Pancreas (tissue), 10 donors: ENCODE measurements around the gene RRN3. TPM values are rescaled to one million over a fixed set of nuclear protein-coding genes. Genes with fewer than 3 reads are reported as not detected.
"Not testable (repeated sequence)": the region's sequence is repeated elsewhere in the genome, so short reads cannot be mapped to it uniquely, and the experiment has no call there.

Experiments used
- ATAC-seq, 4 donors: fragments of 200-7000 bp; cut with Tn5 transposase; one replicate each; pipeline versions ENCODE4 v1.8.0 to v1.9.1; 2020; ENCODE audit warnings: mild to moderate bottlenecking in 4 of 4, moderate library complexity in 4 of 4
- DNase-seq, 6 donors: peaks; one replicate each; pipeline ENCODE4 v3.0.0-alpha.2; 2020
- FAIRE-seq: peaks from 2 replicates; lab custom pipeline; 2012; peaks lifted over from hg19 to GRCh38; lab: Jason Lieb, UNC
- H3K27ac ChIP-seq, 4 donors: fragments of 200-600 bp; sonication (generic); 1 replicate in 3 of 4; 2 replicates in 1 of 4; pipeline versions ENCODE4 v1.5.0 to v1.8.0; 2020
- H3K27me3 ChIP-seq, 4 donors: fragments of 200-600 bp; one replicate each; pipeline ENCODE4 v1.8.0; 2021
- H3K36me3 ChIP-seq, 3 donors: fragments of 200-600 bp; sonication (generic) in 1 of 3; one replicate each; pipeline versions ENCODE4 v1.5.0 to v1.8.0; 2020 to 2021
- H3K4me1 ChIP-seq, 3 donors: fragments of 200-600 bp; one replicate each; pipeline ENCODE4 v1.8.0; 2021
- H3K4me3 ChIP-seq, 4 donors: fragments of 200-600 bp; sonication (generic) in 2 of 4; one replicate each; pipeline versions ENCODE4 v1.5.0 to v1.8.0; 2020 to 2021
- H3K9me3 ChIP-seq, 4 donors: fragments of 200-600 bp; one replicate each; pipeline ENCODE4 v1.8.0; 2021
- WGBS, 2 donors: extraction: QIAGEN DNeasy Blood & Tissue Kit; methylation state at CpG; one replicate each; pipeline ENCODE4 v1.1.7; 2013; 5-methylcytosine and 5-hydroxymethylcytosine counted together
- intact Hi-C, 3 donors: fragments of 100-400 bp; cut with DNase I; formaldehyde crosslinking; loops; one replicate each; pipeline versions ENCODE4 v1.11.1 to v1.14.2; 2022
- polyA plus RNA-seq, 2 donors: library from polyadenylated mRNA; stranded (reverse); fragments of 200-250 nt; gene quantifications; one replicate each; pipeline ENCODE4 v1.2.3, GENCODE V29; 2013
- total RNA-seq, 6 donors: library from RNA; stranded (reverse); fragmentation: NEBNext Ultra II Directional in 4 of 6; extraction: Animal tissue kit (Norgen Biotek cat#: 25700) in 4 of 6; gene quantifications; one replicate each; pipeline versions ENCODE4 v1.2.1 to v1.2.4, GENCODE V29; 2021 to 2023
- TF ChIP-seq, protein P1 (sequence below), 4 donors: fragments of 200-600 bp; sonication (generic) in 3 of 4; IDR thresholded peaks; one replicate each; pipeline versions ENCODE4 v1.5.0 to v1.8.0; 2021; ENCODE audit warnings: antibody characterized with exemption in 4 of 4
- donor health status: healthy with polysubstance abuse.
- donor health status: DM: no; HTN: no; CAD: no; lungs with moderate emphysema.
- donor health status: DM: no; HTN: no; CAD: no.
- donor health status: control.
- donor health status: control.
- donor health status: Bipolar disorder and iron deficiency.
- donor health status: DM: yes; HTN: yes; CAD: no.
- donor health status: DM: no; HTN: no; CAD: no.
- donor health status: DM: no; HTN: no; CAD: no.
- donor health status: DM: yes; HTN: yes; CAD: no.

The RRN3 gene
- total and polyA plus RNA-seq, 8 donors: 6.2 to 12.7 (median 10.6) TPM

DNA sequence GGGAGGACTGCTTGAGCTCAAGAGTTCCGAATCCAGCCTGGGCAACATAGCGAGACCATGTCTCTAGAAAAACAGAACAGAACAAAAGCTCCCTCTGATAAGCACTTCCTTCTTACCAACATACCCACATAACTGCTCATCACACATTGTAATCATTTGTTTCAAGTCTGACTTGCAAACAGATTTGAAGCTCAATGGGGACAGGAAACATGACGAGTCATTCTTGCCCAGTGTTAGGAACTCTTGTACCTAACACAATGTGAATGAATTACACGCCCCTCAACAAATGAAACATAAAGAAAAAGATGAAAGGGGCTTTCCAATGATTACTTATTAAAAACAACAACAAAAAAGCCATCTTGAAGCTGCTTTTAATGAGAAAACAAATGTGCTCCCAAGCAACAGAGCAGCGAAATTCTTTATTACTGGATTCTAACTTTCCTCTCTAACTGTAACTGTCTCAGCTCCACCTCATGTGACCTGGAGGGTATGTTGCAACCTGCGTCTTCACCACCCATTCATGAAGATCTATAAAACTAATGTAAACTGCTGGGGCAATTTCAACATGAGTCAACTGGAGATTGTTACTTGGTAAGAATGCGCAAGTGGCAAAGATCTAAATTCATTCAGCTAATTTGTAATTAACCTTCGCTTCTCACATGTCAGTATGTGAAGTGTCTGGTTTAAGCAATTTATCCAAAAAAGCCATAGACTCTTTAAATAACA, 31.8 kb downstream of the RRN3 start:
- H3K4me1 ChIP-seq, H3K27me3 ChIP-seq, H3K4me3 ChIP-seq, FAIRE-seq, DNase-seq, ATAC-seq, H3K27ac ChIP-seq, intact Hi-C loops, H3K9me3 ChIP-seq: not testable (repeated sequence)
- peaks cover 5 to 49% (median 8%) of the 10 kb centered on the region in 3 donors for H3K36me3 ChIP-seq
- 91 to 97% methylated on average over 8 of the region's 8 CpGs for WGBS, 2 donors

DNA sequence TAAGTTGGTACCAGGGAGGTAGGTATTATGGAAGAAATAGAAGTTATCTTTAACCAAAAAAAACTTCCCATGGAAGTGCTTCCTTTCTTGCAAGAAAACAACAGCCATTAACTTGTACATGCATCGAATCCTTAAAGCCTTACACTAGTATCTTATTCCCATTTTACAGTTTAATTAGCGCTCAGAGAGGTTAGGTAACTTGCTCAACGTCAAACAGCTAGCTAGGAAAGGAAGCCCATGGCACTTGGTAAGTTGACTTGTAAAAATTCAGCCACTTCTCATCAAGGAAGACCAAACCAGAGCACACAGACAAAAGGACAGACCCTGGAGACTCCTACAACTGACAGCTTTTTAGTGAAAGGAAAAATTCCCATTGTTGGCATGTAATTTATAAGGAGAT, 34.7 kb downstream of the RRN3 start:
- Histone ChIP-seq H3K4me1 (peaks cover 0 to 7% (median 3%) of the 10 kb centered on the region in 3 donors), H3K36me3 (peaks cover 0 to 36% (median 5%) of the 10 kb centered on the region in 3 donors), H3K9me3 (no peaks in the 10 kb centered on the region), H3K27me3 (no peaks in the 10 kb centered on the region), H3K27ac (no peak overlapping the region), H3K4me3 (no peak overlapping the region)
- TF ChIP-seq, protein P1, sequence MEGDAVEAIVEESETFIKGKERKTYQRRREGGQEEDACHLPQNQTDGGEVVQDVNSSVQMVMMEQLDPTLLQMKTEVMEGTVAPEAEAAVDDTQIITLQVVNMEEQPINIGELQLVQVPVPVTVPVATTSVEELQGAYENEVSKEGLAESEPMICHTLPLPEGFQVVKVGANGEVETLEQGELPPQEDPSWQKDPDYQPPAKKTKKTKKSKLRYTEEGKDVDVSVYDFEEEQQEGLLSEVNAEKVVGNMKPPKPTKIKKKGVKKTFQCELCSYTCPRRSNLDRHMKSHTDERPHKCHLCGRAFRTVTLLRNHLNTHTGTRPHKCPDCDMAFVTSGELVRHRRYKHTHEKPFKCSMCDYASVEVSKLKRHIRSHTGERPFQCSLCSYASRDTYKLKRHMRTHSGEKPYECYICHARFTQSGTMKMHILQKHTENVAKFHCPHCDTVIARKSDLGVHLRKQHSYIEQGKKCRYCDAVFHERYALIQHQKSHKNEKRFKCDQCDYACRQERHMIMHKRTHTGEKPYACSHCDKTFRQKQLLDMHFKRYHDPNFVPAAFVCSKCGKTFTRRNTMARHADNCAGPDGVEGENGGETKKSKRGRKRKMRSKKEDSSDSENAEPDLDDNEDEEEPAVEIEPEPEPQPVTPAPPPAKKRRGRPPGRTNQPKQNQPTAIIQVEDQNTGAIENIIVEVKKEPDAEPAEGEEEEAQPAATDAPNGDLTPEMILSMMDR (IDR thresholded peaks at IDR 0.05): no peak
- FAIRE-seq (no peak), DNase-seq (no peak), ATAC-seq (no peak)
- intact Hi-C loops: no loop called here
- 62 to 66% methylated on average over 3 of the region's 3 CpGs for WGBS, 2 donors

DNA sequence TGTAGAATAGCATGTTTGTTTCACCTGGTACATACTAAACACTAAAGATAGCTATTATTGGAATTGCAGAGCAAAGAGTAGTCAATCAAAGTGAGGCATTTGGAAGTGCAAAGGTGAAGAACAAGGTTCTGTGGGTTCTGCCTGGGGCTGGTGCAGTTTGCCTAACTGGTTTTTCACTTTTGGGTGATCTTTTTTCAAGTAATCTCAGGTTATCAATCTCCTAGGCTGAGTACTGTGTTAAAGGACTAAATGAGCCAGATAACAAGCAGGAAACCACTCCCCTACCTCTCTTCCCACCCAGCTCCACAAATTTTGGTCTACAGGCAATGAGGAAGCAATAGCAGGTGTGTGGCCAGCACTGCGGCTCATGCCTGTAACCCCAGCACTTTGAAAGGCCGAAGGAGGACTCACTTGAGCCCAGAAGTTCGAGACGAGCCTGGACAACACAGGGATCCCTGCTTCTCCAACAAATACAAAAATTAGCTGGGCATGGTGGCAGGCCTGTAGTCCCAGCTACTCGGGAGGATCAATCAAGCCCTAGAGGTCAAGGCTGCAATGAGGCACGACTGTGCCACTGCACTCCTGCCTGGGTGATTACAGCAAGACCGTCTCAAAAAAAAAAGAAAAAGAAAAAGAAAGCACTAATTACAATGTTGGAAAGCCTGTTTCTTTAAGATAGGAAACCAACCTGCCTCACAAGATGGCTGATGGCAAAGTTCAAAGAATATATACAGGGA, 36.2 kb downstream of the RRN3 start:
- peak overlapping the region in 2 of 4 donors; percentile 6 to 50 for H3K27ac ChIP-seq
- intact Hi-C loops: no loop called here
- H3K4me3 ChIP-seq: no peak overlapping the region
- no peak for DNase-seq
- H3K36me3 ChIP-seq: peaks cover 0 to 26% (median 5%) of the 10 kb centered on the region in 3 donors
- no peaks in the 10 kb centered on the region for H3K27me3 ChIP-seq
- no peak for FAIRE-seq
- 29 to 30% methylated on average over 7 of the region's 7 CpGs for WGBS, 2 donors
- H3K4me1 ChIP-seq: peaks cover 0 to 7% (median 3%) of the 10 kb centered on the region in 3 donors
- ATAC-seq: no peak
- TF ChIP-seq, protein P1 (IDR thresholded peaks at IDR 0.05): no peak
- H3K9me3 ChIP-seq: no peaks in the 10 kb centered on the region

DNA sequence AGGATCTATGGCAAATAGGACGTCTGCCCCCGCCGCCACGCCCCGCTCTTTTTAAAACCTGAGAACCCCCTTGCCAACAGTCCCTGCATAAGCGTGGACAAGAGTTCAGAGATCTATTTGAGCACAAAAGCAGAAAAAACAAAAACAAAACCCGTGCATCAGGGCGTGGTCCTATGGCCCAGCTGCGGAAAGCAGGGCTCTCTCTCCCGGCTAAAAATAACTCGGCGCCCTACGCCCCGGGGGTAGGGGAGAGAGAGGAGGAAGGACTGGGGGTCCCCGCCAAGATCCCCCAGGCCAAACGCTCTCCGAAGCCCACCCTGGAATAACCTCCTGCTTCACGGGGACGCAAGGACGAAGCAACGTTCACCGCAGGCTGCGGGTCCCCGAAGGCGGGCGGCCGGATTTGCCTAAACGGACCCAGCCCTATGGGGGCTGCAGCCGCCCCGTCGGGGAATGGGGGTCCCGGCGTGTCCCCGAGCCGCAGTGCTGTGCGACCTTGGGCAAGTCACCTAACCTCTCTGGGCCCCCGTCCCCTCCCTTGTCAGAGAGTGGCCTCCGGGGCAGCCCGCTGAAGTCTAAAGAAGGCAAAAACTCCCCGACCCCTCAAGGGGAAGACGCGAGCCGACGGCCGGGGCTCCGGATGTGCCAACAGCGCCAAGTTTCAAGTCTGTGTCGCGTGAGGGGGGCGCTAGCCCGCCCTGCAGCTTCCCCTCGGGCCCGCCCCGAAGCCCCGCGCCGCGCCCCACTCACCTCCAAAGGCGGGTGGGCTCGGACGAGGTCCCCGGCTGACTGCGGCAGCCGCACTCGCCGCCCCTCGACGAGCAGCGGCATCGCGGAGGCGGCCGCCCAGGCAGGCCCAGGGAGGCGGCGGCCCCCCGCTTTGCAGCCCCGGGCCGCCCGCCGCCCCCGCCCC, 38.7 kb downstream of the RRN3 start:
- 3 to 5% methylated on average over 44 to 81 of the region's 81 CpGs for WGBS, 2 donors
- ATAC-seq: peak in 3 of 4 donors; percentile 9 to 17 (median 11)
- peaks cover 0 to 3% (median 0%) of the 10 kb centered on the region in 3 donors for H3K36me3 ChIP-seq
- H3K27me3 ChIP-seq: no peaks in the 10 kb centered on the region
- H3K9me3 ChIP-seq: no peaks in the 10 kb centered on the region
- DNase-seq: peak in 3 of 6 donors; percentile 48 to 85 (median 55)
- intact Hi-C loops: no loop called here
- no peak for FAIRE-seq
- TF ChIP-seq, protein P1 (IDR thresholded peaks at IDR 0.05): no peak
- H3K27ac ChIP-seq: peak overlapping the region; percentile 39 to 68 (median 62)
- H3K4me3 ChIP-seq: peak overlapping the region; percentile 92 to 96 (median 96)
- peaks cover 0 to 7% (median 3%) of the 10 kb centered on the region in 3 donors for H3K4me1 ChIP-seq
